Activated CD8-positive, alpha-beta memory T cell treated with anti-CD3 and anti-CD28 coated beads, Interleukin-2, amount 50 U/mL, for 1 hour (primary cell): ENCODE data around the gene MYO1D.
"Not testable (repeated sequence)": the region's sequence is repeated elsewhere in the genome, so short reads cannot be mapped to it uniquely, and the experiment has no call there.

Experiments
- DNase-seq: peaks from one replicate; pipeline ENCODE4 v3.0.0-alpha.2; 2020; ENCODE audit errors: extremely low read depth

MYO1D gene

DNA sequence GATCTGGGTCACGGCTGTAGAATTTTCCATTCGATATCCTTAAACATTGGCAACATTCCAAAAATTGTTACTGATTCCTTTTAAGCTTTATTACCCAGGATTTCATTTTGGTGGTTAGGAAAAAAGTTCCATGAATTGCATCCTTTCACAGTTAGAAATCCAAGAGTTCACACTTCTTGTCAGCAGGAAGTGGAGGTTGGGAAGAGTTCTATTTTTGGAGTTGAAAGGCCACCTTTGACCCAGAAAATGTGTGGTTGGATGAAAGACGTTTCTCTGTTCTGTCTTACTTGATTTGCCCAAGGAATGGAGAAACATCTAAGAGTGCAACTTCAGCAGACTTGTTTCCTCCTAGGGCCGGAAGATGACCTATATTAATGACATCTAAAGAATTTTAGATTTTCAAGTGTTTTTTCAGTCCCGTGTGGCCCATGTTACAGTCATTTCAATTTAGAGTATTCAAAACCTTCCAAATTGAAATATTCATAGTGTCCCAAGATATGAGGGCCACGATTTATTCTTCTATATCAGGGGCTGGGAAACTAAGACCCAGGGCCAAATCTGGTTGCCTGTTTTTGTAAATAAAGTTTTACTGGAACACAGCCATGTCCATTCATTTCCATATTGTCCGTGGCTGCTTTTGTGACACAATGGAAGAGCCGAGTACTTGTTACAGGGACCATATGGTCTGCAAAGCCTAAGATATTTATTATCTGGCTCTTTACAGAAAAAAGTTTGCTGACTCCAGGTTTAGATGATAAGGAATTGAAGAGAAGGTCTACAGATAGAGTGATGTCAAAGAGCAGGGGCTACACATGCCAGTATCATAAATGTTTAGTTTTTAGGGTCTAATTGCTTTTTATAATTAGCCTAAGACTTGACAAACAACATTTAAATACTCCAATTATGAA lies 339.9 kb downstream of the MYO1D start:
- DNase-seq, result no peak

DNA sequence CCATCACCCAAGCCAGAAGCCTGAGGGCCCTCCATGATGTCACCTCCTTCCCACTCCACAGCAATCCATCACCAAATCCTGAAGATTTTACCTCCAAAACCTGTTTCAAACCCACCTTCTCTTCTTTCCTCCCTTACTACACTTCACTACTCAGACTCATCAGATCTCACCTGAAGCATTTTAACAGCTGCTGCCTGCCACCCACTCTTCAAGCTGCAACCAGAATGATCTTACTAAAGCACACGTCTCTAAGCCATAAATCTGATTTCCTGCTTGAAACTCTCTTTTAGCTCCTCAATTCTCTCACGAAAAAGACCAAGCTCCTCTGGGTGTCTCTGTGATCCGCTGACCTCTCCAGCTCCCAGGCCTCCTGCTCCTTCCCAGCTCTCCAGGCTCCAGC lies 343.6 kb downstream of the MYO1D start:
- DNase-seq, result no peak

DNA sequence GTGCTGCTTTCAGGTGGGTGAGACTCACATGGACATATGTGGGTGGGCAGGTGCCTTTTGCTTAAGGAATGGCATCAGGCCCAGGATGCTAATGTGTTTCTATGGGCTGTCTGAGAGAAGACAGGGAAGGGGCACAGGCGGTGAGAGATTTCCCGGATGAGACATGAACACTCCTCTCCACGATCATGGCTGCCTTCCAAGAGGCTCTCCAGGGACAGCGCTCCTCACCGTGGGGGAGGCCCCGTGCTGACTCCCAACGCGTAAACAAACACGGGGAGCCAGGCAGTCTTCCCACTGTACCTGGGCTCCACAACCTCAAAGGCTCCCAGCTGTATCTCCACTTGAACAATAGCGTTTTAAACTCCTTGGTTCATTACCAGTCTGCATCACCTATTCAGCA lies 347.3 kb downstream of the MYO1D start:
- no peak for DNase-seq

DNA sequence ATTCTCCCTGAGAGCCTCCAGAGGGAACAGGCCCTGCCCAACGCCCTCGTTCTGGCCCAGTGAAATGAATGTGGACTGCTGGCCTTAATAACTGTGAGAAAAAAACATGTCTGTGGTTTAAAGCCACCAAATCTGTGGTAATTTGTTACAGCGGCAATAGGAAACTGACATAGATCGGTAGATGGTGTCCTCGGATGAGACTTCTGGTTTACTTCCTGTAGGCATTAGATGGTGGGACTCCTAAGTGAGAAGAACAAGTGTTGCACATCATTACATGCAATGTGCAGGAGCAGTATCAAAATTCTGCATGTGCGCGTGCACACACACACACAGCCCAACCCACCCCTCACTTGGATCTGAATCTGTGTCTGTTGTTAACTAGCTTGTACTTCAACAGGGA lies 348.1 kb downstream of the MYO1D start:
- no peak for DNase-seq

DNA sequence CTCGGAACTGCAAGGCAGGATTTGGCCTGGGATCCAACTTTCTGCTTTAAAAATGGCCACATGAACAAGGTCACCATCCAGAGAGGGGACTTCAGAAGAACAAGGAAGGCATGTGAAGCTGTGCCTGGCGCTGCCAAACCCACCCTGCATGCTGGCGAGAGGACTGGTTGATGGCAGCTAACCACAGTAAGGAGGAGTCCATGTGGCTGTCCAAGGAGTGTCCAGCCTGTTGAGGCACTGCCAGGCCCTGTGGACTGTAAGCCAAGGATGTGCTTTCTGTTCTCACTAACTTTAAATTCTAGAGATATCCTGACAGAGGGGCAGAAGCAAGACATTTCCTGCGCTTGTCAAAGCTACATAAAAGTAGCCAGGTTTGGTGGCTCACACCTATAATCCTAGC lies 349.8 kb downstream of the MYO1D start:
- no peak for DNase-seq

DNA sequence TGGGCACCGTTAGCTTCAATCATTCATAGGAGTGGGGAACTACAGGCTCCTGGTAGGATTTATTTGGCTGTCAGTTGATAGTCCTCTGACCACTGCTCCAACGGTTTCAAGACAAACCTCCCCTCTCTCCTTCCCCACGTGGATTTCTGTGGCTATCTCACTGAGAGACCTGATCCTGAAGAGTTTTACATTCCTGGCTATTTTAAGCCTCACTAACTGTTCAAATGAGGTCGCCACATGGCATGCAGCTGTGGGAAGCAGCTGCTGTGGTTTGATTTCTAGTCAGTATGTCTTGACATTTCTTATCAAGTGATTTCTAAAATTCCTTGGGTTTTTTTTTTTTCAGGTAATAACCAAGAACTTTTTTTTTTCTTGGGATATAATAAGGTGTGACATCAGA lies 351.8 kb downstream of the MYO1D start:
- DNase-seq, result no peak

DNA sequence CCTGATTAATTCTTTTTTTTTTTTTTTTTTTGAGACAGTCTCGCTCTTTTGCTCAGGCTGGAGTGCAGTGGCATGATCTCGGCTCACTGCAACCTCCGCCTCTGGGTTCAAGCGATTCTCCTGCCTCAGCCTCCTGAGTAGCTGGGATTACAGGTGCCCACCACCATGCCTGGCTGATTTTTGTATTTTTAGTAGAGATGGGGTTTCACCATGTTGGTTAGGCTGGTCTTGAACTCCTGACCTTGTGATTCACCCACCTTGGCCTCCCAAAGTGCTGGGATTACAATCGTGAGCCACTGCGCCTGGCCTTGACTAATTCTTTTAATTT lies 352.4 kb downstream of the MYO1D start:
- DNase-seq, result not testable (repeated sequence)

DNA sequence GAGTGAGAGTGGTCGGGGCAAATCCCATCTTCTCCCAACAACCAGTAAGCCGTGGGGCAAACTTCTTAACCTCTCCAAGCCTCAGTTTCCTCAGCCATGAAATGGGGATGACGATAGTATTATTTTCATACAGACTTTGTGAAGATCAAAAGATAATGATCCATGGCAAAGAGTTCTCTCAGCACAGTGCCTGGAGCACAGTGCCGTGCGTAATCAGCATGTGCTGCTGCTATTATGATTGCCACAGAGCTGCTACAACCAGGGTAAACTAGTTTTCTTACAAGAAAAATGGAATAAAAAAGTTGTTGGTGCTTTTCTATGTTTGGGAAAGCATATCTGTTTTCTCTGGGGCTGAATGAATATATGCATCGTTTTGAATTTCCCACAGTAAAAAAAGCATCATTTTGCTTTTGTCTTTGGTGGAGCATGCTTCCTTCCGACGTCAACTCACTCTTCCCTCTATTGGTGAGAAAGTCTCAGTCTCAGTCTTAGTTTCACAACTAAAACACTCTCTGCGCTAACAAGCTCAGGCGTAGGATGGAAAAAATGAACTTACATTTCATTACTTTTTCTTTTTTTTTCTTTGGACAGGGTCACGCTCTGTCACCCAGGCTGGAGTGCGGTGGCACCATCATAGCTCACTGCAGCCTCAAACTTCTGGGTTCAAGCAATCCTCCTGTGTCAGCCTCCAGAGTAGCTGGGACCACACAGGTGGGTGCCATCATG lies 352.9 kb downstream of the MYO1D start:
- DNase-seq, result no peak

DNA sequence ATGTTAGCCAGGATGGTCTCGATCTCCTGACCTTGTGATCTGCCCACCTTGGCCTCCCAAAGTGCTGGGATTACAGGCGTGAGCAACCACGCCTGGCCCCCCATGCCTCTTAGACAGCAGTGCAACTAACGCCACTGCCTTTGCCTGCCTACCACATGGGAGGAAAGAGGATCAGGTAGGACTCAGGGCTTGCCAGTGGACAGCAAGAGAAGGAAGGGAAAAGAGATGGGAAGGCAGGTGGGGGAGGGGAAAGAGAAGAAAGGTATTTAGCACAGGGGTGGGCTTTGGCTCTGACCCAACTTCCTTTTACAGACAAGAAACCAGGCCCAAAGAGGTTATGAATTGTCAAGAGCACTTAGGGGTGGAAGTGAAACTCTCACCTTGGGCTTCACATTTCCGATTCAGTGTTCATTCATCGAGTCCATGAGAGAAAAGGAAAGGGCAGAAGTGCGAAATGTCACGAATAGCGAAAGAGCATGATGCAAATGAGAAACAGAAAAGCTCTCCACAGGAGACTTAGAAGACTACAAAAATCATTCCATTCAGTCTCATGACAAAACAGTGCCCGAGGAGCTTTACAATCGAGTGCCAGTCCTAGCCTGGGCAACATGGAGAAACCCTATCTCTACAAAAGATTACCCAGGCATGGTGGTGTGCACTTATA lies 353.8 kb downstream of the MYO1D start:
- DNase-seq, result no peak

DNA sequence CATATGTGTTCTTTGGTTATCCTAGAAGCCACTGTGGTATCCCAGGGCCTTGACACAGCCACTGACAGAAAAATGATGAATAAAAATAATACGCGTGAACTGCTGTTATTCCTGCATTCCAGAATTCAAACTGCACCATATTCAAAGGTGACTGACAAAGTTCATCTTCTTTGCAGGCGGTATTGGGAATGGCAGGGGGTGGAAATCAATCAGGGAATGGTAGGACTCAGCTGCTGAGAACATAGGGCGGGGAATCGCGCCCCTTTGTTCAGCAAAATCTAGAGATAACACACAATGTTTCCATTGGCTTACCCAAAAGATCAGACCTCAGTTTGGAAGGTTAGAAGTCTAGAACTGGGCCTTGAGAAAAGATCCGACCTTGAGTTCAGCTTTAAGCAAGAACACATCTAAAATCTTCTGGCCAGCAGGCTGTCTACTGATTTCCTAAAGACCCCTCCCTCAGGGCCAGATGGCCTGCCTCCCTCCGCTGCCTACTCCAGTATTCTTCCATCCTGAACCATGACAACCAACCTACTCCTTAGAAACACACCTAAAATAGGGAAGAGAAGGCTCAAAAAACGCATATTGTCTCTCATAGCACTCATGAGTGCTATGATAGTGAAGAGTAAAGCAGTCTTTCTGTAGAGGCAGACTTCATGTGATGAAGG lies 356.1 kb downstream of the MYO1D start:
- DNase-seq, result no peak

DNA sequence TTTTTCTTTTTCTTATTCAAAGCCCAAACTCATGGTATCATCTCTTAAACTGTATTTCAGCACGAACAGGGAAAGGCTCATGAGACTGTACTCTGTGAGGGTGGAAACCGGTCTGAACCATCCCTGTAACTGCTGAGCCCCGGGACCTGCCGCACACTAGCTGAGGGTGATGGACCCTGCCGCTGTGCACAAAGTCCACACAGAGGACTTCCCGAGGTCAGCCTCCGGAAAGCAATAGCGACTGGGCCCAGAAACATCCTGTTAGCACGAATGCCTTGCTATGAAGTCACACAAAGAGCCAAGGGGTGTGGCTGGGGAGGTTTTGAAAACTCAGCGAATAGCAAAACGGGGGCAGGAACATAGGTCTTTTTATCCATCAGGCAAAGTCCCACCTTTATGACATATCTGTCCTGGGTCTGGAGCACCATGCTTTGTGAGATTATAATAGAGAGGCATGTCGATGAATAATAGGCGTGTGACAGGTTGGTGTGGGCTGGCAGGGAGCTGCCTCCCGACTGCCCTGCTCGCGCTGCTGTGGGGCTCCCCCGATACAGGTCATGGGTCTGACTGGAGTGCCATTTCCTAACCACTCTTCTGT lies 356.7 kb downstream of the MYO1D start:
- no peak for DNase-seq

DNA sequence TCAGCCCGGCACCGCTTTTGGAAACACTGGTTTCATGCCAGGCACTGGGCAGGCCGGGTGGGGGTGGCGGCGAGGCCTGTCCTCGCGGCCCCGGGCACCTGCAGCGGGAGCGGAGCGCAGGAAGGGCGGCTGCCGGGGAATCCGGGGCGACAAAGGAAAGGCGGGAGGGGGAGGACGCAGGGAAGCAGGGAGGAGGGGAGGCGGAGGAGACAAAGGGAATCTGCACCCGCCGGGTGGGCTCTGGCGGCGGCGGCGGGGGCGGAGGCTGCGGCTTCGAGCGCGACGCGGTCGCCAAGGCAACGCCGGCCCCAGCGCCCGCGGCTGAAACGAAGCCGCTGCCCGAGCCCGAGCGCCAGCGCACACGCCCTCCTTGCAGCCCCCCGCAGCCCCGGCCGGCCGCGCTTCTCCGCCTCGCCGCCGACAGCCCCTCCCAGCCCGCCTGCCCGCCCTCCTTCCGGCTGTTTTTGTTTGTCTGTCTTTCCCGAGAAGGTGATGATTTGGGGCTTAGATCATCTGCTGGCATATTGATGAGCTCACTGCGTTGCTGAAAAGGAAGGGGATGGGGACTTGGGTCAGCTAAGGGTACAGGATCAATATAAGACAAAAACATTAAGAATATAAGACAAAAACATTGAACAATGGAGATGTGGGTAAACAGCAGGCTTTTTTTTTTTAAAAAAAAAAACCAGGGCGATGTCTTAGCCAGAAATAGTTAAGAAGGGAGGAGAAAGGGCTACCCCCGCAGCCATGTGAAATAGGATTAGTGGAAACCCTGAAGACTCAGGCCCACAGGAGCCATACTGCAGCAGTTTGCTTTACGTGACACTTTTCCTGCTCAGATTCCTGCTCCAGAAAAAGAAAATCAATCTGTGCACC lies 357.5 kb downstream of the MYO1D start:
- no peak for DNase-seq

DNA sequence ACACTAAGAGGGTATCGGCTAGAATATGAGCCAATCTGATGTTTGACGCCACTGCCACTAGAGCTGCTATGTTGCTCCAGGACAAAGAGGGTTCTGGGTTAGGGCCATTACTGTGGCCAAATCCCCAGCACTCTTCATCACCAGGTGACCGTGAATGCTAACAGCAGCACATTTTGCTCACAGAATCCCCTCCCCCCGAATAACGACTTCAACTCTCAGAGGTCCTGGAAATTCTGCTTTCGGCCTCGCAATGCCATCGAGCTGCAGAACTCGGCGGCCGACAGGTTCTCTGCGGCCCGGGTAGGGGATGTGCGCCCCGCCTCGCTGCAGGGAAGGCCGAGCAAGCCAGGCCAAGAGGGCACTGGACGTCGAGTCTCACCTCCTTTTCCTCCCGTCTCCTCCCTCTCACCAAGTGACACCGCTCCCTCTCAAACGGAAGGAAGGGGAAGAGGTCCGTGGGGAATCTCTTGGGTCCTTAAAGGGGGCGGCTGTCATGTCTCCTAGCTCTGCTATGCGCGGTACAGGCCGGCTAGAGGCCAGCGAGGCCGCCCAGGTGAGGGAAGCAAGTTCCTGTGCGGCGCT lies 358.2 kb downstream of the MYO1D start:
- DNase-seq, result no peak

DNA sequence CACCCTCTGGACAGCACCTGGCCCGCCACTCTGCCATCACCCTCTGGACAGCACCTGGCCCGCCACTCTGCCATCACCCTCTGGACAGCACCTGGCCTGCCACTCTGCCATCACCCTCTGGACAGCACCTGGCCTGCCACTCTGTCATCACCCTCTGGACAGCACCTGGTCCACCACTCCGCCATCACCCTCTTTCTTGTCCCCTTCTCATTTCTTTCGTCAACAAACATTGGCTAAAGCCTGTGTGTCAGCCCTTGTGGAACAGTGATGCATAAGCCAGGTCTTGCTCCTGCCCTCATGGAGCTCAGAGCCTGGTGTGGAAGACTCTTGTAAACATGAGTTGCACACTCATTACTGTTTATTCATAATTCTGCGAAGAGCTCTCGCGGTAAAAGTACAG lies 358.9 kb downstream of the MYO1D start:
- DNase-seq, result no peak

DNA sequence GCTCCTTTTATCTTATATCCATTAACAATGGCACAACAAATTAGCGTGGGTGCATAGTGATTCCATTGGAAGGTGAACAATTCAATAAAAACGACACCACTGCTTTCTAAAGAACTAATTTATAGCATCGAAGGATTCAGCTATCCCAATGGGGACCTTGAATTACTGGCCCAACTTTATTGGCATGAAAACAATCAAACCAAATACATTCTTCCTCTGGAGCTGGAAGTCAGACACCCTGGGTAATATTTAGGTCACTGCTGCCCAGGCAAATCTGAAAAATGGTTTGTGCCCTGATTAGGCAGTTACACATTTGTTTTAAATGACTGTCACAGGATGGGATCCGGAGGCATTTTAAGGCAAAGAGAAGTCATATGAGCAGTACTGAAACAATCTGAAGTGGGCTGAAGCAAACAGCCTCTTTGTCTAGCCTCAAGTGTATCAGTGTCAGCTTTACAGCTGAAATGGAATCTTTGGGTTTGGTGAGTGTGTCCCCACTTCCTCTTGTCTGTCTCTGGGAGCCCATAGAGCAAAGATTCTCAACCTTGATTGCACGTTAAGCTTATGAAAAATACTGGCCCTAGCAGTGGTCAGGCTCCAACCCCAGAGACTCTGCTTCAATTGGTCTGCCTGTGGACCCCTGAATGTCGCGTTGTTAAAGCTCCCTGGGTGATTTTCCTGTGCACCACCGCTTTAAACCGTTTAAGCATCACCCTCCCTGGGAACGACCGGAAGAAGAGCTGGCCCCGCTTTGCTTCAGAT lies 359.8 kb downstream of the MYO1D start:
- no peak for DNase-seq

DNA sequence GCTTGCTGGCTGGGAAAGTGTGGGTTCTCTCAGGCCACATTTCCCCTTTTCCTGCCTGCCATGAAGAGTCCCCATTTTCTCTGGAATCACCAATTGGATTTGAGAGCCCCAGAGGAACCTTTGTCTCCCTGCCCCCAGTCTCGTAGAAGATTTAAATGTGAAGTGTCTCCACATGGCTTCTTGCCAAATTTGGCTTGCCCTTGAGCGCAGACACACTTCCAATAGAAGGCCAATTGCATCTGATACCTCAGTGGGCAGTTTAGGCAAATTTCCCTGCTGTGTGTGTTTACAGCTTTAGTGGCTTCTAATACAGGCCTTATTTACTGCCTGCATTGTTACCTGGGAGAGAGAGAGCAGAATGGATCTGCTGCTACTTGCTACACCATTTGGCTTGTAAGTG lies 360.5 kb downstream of the MYO1D start:
- DNase-seq, result no peak

DNA sequence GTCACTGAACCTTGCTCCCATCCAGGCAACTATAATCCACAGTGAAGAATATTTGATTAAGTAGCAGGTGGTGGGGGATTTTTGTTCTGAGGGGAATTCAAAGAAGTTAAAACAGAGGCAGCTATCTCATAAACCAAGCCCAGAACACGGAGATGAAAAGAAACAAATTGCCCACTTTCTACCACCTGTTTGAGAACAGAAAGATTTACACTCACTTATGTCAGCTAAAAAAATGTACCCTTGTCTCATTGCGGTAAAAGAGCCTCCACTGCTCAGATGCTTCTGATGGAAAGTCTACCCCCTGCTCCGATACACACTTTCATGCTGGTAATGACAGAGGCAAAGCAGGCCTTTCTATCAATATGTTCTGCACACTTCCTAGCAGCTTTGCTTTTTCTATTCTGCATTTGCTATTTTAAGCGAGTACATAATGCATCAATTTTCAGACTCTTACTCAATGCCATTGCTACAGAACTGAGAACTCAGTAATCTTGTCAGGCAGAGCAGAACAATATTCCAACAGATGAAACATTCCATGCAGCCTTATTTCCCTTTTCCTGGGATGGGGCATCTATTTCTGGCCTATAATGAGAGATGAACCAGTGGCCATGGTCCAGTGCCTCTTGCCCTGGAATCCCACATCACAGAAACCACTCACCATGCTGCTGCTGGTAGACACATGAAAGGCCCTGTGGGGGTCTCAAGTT lies 361.1 kb downstream of the MYO1D start:
- DNase-seq, result no peak

DNA sequence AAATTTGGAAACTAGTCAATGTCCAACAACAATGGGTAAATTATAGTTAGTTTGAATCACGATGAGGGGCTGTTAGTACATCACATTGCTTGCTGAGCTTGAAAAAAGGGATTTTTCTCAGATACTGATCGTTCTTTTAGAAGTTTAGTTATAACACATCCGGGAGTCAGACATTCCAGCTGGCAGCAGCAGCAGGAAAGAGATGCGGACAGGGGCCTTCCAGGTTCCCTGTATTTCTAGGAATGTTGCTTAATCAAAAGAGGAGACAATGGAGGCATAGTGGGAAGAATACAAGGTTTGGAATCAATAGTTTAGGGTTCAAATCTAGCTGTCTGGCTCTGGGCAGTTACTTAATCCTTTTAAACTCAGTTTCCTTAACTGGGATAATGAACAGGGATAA lies 362.3 kb downstream of the MYO1D start:
- DNase-seq, result no peak

DNA sequence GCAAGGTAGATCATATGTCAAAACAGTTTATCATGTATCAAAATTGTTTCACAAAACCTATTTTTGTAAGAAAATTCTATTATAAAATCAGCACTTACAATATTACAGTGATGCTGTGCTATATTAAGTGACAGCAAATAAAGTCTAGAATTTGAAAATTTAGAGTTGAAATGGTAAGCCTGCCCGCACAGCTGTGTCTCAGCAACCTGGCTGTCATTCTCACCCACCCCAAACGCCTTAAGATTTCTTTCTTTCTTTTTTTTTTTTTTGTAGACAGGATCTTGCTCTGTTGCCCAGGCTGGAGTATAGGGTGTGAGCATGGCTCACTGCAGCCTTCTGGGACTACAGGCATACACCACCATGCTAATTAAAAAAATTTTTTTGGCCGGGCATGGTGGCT lies 363.3 kb downstream of the MYO1D start:
- no peak for DNase-seq
